Sigmoid colon (tissue), 3 donors: ENCODE data around the gene ITGA2.

ENCODE experiments used
- POLR2A ChIP-seq, 2 donors: fragments of 450-650 bp; IDR thresholded peaks; one replicate each; pipeline ENCODE4 v1.6.1; 2016; ENCODE audit warnings: antibody characterized with exemption in 2 of 2, mild to moderate bottlenecking in 2 of 2, moderate library complexity in 2 of 2
- TF ChIP-seq, protein P1 (sequence below), 4 experiments: fragments of 450-650 bp in 3 of 4; fragments of 200-600 bp in 1 of 4; IDR thresholded peaks; one replicate each; pipeline ENCODE4 v1.5.1; 2016 to 2019; ENCODE audit warnings: antibody characterized with exemption in 4 of 4, mild to moderate bottlenecking in 3 of 4, moderate library complexity in 2 of 4

DNA sequence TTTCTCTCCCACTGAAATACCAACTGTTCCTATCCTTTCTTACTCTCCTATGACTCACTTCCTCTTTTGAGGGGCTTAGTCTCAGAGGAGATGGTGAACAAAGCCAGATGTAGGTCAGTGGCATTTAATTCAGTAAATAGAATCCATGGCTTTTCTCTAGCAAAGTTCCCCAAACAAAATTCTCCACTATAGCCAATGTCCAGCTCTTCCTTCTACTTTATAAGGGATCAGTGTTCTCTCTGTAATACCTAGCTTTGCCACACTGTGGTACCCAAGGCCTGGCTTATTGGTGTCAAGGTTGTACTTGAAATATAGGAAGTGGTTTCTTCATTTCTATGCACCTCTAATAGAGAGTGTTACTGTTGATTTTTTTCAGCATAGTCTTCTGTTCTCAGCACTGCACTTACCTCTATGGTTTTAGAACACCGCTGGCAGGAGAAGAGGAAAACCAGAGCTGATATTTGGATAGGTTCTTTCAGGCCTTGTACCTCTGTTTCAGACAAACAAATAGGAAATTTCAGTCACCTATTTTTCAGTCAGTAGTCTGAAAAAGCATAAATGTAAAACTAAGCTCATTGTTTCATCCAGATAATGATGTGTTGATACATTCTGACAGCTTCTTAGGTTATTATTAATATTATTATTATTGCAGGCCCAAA lies 40.6 kb upstream of the ITGA2 start:
- TF ChIP-seq, protein P1, sequence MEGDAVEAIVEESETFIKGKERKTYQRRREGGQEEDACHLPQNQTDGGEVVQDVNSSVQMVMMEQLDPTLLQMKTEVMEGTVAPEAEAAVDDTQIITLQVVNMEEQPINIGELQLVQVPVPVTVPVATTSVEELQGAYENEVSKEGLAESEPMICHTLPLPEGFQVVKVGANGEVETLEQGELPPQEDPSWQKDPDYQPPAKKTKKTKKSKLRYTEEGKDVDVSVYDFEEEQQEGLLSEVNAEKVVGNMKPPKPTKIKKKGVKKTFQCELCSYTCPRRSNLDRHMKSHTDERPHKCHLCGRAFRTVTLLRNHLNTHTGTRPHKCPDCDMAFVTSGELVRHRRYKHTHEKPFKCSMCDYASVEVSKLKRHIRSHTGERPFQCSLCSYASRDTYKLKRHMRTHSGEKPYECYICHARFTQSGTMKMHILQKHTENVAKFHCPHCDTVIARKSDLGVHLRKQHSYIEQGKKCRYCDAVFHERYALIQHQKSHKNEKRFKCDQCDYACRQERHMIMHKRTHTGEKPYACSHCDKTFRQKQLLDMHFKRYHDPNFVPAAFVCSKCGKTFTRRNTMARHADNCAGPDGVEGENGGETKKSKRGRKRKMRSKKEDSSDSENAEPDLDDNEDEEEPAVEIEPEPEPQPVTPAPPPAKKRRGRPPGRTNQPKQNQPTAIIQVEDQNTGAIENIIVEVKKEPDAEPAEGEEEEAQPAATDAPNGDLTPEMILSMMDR (IDR thresholded peaks at IDR 0.05): peak; percentile 48 to 82 (median 74)
- no peak for TF ChIP-seq POLR2A (IDR thresholded peaks at IDR 0.05)
